ENCODE data around the gene PARM1.
"Not testable (repeated sequence)": the region's sequence is repeated elsewhere in the genome, so short reads cannot be mapped to it uniquely, and the experiment has no call there.

PARM1 gene

DNA sequence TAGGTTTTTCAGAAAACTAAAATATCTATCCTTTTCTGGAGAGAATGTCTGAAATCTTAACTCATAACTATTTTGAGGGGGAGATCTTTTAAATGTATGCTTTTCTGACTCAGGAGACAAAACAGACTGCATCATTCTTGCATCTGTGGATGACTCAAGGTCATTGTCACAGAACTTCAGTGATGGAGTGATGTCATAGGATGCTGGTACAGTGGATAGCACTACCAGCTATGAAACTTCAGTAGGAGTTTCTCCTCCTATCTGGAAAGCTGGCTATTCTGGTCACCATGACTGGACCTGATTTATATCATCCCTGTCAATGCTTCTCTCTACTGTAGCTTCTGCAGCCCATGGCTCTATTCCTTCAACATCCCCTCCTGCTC is 50.3 kb downstream of the PARM1 start:
- DNase-seq (ENCODE audit: low read depth): no peak

DNA sequence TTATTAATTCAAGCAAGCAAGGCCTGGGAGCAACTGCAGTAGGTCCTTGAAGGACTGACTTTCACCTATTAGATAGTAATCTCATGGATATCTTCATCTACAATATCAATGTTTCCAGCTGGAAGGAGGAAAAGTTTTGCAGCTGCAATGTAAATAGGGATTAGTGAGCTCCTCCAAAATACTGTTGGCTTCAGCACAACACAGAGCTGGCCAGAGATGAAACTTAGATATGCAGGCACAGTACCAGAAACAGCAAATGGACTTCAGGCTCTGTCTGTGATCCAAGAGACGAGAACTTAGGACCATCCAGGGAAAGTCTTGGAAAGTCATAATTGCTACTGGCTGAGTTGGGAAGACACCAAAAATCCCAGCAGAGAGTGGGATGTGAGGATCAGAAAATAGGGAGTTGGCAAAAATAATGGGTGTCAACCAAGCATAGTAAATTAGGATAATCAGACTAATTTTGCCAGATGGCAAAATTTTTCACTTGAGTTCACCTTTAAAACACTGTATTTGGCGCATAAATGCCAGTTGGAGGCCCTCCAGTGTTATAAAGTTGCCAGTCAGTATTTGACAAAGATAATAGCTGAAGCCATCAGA is 57.5 kb downstream of the PARM1 start:
- no peak for DNase-seq (ENCODE audit: low read depth)

DNA sequence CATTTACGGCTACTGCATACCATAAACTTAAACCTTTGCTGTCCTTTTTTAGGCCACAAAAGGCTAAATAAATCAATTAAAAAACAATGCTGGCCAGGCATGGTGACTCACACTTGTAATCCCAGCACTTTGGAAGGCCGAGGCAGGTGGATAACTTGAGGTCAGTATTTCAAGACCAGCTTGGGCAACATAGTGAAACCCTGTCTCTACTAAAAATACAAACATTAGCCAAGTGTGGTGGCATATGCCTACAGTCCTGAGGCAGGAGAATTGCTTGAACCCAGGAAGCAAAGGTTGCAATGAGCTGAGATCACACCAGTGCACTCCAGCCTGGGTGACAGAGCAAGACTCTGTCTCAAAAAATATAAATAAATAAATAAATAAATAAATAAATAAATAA is 61.5 kb downstream of the PARM1 start:
- not testable (repeated sequence) for DNase-seq (ENCODE audit: low read depth)

DNA sequence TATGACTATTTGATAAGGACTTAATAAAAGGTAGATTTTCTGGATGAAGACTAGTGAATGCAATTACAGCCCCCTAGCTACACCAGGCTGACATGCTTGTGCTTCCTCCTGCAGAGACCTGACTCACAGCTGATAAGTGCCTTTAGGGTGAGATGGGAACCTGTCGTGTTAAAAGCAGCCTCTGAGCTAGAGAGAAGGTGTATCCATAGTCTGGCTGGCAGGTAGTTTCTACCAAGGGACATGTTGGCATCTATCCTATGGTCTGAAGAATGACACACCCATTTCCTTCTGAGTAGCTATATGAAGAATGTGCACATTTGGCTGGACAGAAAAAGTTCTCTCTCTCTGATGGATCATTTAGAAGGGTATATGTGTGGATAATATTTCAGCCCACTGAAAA is 64.1 kb downstream of the PARM1 start:
- no peak for DNase-seq (ENCODE audit: low read depth)

DNA sequence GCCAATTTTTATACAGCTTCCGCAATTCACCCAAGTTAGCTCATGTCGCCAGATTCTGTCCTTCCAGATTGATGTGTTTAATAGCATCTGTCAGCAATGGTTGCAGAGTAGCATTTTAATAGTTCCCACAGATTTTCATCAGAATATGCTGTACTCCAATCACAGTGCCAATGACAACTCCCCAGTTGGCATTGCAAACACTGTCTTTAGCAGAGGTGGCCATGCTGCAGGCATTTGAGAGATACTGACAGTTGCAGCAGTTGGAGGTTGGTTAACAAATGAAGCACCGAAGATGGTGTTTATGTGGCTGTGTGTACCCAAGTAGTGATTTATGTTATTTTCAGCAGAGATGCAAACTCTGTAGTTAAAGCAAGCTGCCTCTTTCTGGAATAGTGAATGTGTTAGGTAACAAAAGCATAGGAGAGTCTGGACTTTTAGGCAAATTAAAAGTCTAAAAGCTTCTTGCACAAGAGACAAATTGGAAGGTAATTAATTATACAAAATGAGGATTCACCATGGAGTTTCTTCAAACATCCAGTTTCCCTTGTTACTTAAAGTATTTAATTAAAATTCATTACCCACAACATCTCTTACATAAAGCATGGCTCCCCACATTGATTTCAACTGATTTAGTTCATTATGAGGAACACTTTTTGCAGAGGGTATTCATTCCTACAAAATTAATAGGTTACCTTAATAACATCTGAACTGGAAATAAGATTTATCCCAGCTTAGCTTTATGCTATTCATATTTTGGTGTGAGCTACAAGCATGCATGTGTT is 65.2 kb downstream of the PARM1 start:
- no peak for DNase-seq (ENCODE audit: low read depth)

DNA sequence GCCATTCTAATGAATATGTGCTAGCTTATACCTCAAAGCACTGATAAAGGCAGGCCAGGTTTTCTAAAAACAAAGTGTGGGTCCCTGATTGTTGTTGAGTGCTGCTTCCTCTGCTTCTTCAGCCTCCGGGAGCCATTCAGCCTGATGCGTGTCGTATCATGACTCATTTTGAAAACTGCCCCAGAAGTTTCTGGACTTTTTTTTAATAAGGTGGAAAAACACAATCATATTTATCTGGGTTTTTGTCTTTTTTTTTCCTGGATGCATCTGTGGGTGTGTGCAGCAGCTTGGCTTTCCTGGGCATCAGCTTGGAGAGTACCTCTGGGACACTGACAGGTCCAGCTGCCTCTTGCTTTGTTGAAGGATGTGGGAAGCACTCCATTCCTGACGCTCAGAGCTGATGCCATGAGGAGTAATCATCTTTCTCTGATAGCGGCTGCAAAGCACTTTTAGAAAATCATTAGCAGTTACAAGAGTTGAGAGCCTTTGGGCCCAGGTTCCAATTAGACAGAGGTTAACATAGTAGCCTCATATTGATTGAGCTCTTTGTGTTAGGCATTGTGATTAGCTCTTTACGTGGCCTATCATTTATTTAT is 66.9 kb downstream of the PARM1 start:
- no peak for DNase-seq (ENCODE audit: low read depth)

DNA sequence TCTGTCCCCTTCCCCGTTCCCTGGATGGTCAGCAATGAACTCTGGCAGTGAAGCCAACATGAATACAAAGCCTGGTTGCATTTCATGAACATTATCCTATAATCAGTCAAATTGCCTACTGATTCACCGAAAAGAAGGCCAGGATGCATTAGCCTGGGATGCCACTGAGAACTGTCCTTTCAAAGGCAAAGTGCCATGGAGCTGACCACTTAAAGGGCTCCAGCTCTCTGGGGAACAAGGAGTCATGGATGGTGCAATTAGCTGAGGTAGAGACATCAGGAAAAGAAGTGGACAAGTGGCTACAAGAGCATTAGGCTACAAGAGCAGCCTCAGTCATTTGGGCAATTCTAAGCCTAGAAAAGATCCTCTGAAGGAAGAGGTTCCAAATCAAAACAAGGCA is 69.0 kb downstream of the PARM1 start:
- no peak for DNase-seq (ENCODE audit: low read depth)

DNA sequence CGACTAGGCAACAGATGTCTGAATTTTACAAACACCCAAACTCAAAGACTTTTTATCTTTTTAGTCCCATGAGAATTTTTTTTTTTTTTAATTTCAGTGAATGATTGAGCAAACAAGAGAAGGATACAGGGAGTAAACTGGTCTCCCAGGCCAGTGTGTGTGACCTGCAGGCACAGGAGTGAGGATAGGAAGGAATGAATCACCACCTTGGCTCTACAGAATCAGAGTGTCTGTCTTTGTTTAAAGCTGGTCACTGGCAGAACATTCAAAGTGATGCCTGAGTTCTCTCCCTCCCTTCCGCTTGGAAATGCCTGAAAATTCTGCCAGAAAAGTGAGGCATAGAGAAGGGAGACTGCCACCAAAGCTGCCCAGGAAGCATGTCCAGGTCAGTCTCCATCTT is 69.5 kb downstream of the PARM1 start:
- no peak for DNase-seq (ENCODE audit: low read depth)

DNA sequence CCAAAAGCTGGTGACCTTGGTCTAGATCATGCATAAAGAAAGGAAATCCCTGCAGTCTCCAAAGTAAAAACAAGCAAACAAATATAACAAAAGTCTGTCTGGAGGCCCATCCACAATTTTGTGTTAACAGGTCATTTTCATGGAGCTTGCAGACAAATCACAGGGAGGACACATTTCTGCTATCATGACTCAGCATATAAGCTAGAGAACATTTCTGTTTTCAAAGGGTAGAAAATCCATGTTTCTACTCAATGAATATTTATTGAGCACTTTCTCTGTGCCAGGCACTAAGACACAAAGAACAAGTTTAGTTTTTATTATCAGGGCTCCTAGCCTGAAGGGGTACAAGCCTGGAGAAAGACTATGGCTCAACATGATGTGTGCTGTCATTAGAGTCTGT is 71.1 kb downstream of the PARM1 start:
- no peak for DNase-seq (ENCODE audit: low read depth)

DNA sequence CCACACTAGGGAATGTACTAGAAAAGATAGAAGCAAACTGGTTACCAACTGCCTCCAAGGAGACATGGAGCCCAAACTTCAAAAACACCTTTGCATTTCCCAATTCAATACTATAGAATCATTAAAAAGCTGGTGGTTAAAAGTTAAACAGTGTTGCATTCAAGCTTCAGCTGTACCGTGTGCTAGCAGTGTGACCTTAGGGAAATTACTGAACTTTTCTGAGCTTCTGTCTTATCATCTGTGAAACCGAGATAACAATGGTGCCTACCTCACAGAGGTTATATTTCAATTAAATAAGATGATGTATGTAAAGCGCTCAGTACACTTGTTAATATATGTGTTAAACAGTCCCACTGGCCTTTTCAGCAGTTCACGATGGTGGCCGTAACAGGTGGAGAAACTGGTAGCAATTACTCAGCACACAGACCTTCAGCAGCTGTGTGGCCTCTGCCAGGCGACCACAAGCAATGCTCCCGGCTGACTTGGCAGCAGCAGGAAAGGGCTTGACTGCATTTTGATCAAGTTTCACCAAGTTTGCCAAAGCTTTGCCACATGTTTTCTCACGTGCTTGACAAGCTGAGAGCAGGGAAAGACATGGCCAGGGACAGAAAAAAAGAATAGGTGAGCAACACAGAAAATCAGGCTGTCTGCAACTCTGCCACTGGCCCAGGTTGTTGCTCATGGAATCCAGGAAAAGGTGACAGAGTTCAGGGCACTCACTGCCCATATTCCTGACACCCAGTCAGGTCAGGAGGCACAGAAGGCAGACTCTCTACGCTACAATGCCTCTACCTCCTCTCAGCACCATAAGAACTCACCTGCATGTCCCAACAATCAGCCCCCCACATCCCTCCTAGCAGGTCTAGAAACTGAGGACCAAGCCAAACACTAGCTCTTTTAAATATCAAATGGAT is 72.1 kb downstream of the PARM1 start:
- no peak for DNase-seq (ENCODE audit: low read depth)

DNA sequence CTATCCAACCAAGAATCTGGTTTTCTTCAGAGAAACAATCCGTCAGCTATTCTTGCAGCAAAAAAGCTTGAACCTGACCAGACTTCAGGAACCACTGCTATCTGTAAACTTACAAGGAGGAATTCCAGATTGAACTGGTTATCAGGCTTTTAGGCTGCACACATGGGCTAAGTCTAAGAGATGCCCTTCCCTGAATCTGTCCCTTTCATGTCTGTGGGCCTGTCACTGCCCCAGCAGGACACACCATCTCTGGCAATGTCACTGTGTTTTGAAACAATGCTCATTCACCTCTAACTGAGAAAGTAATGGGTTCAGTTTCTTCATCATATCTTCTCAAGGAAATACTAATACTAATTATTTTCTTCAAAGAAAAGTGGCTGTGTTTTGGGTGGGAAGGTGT is 72.8 kb downstream of the PARM1 start:
- no peak for DNase-seq (ENCODE audit: low read depth)

DNA sequence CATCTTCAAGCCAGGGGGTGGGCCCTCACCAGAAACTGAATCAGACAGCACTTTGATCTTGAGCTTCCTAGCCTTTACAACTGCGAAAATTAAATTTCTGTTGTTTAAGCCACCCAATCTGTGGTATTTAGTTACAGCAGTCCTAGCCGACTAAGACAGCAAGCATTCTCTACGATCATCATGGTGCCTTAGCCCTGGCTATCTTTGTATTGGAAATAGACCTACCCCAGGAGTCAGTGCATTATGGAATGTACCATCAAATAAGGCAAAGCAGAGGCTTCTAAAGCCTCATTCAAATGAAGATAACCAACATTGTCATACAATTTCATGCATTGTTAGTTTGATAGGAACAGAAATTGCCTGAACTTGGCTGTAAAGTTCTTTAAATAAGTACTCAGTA is 75.0 kb downstream of the PARM1 start:
- DNase-seq (ENCODE audit: low read depth): no peak

DNA sequence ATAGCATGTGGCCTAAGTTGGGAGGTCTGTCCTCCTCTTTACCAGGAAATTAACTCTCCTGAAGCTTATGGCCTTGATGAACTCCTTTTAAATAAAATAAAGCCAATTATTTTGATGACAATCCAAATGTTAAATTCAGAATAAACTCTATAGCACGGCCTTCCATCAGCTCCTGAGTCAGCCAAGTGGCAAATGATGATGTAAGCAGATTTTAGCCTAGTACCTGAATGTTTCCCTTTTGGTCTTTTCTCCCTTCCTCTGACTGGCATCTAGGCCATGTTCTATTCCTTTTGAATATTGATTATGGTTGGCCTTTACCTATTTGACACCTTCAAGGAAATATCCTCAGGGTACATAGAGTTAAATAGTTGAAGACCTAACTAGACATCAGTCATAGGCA is 76.2 kb downstream of the PARM1 start:
- DNase-seq (ENCODE audit: low read depth): no peak

DNA sequence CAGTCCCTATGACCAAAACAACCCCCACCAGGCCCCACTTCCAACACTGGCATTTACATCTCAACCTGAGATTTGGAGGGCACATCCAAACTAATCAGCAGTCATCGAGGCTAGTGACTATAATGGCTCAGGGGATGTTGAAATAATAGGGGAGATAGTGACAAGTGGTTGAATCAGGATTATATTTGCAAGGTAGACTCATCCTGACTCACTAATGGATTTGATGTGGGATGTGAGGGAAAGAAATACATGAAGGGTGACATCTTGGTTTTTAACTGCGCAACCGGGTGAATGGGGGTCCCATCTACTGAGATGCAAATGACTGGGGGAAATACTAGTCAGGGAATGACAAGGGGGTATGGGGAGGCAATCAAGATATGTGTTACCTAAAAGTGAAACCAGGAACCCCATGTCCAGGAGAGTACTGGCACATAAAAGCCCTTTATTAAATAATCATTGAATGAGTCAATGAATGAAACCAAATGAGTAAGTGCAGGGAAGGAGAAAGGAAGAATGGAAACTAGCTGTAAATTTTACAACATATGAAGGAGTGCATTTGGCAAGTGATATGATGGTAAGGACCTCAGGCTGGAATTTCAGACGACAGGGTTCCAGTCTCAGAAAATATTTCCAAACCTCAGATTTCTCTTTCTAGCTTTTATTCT is 78.3 kb downstream of the PARM1 start:
- DNase-seq (ENCODE audit: low read depth): no peak

DNA sequence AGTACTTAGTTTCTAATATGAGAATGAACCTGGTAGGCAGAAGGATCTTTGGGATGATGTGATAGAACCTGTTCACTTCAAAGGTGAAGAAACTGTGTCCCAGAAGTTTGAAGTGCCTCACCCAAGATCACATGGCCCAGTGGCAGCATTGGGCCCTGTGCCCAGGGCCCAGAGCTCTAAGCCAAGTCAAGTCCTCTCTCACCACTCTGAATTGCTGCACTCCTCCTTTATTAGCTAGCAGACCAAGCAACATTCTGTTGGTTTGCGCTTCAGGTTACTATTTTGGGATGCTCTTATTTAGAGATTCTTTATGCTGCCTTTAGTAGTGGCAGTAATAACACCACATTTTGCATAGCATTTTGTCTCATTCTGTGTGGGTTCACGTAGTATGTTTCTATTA is 82.7 kb downstream of the PARM1 start:
- DNase-seq (ENCODE audit: low read depth): no peak

DNA sequence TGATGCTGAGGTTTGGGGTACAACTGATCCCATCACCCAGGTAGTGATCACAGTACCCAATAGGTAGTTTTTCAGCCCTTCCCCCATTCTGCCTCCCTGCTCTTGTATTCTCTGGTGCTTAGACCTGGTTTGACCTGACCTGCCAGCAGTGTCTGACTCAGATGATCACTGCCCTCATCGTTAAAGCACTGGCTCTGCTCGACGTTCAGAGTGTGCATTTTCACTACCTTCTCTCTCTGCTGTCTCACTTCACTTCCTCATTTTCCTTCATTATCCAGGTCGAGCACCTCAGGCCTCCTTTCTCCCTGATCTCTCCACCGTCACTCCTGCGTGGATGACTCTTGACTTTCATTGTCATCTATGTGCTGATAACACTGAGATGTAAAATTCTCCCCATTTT is 83.6 kb downstream of the PARM1 start:
- no peak for DNase-seq (ENCODE audit: low read depth)

DNA sequence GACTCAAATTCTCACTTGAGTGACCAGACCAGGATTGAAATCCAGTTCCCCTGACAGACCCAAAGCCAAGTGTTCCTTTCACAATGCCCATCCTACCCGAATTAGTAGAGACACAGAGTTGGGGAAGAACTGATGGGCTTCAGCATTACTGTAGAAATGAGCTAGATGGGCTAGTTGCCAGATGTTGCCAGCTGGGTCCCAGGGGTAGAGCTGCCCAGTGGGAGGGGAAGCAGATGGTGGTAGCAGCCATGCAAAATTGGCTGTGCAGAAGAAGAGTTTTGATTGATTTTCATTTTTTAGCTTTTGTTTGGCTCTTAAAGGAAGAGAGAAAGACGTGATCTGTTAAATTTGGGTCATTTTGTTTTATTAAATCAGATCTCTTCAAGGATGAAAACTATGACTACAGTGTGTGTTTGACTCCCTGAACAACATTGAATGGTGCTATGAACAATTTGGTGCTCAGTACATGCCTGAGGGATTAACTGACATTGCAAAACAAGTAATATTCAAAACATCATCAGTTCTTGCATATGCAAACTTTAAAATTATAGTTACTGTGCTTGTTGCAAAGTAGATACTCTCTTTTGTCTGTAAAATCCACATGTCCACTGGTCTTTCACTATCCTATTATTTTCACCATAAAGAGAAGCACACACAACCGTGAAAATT is 86.0 kb downstream of the PARM1 start:
- no peak for DNase-seq (ENCODE audit: low read depth)

DNA sequence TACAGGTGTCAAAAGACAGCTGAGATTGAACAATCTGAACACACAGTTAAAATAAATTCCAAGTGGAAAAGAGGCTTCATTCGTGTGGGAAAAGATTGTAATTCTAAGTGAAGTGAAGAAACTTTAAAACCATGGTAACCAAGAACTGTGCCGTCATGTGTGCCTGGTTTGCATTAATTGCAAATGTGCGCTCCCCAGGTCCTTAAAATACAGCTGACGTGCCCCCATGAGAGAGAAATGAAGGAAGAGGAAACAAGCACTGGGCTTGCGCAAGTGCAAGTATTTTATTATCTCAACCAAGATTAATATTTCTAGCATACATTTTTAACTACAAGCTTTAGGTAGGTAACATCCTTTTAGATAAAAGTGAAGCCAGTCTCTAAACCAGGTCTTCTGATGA is 92.5 kb downstream of the PARM1 start:
- no peak for DNase-seq (ENCODE audit: low read depth)

DNA sequence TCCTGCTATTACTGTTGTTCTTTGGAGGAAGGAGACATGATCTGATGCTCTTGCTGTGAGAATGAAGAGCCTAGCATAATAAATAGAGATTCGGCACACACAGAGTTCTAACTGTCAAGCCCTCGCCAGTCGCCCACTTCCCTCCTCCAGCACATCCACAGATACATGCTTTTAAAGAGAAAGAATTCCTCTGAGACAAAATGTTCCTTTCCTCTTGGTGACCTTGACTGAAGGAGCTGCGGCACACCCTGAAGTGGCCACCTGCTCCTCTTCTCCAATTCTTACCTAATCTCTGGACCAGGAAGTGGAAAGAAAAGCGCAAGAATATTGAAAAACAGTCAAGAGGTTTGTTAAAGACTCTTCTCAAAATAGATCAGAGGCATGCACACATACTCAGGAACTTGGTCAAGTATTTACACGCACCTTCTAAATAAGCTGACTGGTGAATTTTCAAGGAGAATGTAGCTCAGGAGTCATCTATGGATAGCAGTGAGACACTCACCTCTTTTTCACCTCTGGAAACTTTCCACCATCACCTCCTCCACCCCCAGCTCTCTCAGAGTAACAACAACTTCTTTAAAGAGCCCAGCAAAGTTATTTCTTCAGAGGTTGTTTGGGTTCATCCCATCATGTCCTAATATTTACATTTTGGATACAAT is 95.4 kb downstream of the PARM1 start:
- DNase-seq (ENCODE audit: low read depth): no peak

DNA sequence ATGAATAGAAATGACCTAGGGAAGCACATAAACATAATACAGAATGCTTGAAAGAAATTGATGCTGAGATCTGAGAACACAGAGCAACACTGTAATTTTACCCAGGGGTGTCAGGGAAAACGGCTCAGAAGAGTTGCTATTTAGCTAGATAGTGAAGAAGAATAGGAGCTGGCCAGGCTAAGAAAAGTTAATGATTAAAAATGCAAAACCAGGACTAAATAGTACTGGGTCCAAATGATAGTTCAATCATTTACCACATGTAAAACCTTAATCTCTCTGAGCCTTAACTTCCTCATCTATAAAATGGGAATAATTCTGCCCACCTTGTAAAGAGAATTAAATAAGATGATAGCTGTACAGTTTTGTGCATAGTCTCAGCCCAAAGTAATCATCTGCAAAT is 97.1 kb downstream of the PARM1 start:
- DNase-seq (ENCODE audit: low read depth): no peak

DNA sequence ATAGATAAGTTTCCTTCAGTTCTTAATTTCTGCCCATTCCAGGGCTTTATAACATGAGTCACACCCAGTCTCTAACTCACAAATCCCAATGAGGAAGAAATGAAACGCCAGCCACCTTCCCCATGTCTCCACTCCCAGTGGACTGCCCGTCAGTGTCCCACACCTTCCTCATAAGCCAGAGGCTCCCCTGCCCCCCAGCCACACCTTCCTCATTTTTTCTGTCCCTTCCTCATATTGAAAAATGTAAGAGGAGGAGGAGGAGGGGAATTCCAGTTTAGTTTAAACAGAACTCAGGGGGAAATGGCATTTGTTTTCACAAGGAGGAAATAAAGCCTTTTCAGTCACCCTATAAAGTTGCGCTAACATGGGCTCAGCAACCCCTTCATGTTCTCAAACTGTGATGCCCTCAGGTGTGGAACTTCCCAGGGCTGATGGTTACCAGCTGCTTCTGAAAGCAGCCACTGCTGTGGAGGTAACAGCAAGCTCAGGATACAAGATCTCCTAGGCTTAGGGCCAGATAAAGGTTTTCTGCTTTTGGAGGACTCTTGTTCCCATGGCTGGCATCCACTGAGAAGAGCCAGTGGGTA is 97.8 kb downstream of the PARM1 start:
- DNase-seq (ENCODE audit: low read depth): no peak

Measured in activated T-helper 9 cell treated with anti-CD3 and anti-CD28 coated beads, Interleukin-2, amount 50 U/mL, for 16 hours (primary cell).